NCI-H345 (cell line): ENCODE measurements around the gene LDB2.

ENCODE experiments used
- DNase-seq: peaks from one replicate; lab custom pipeline; 2025; lab: John Stamatoyannopoulos, UW

Gene LDB2

DNA sequence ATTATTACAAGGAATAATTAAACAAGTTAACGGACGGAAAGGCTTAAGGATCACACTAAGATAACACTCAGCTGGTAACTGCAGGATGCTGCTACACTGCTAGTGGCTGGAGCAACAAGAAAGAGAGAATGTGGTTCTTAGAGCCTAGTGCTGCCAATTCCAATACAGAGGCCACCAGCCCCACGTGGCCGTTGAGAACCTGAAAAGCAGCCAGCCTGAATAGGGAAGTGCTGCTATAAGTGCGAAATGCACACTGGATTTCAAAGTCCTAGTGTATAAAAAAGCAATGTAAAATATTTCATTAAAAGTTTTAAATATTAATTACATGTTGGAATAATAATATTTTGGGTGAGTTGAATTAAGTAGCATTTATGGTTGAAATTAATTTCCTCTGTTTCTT lies 414.9 kb downstream of the LDB2 start:
- DNase-seq: no peak

DNA sequence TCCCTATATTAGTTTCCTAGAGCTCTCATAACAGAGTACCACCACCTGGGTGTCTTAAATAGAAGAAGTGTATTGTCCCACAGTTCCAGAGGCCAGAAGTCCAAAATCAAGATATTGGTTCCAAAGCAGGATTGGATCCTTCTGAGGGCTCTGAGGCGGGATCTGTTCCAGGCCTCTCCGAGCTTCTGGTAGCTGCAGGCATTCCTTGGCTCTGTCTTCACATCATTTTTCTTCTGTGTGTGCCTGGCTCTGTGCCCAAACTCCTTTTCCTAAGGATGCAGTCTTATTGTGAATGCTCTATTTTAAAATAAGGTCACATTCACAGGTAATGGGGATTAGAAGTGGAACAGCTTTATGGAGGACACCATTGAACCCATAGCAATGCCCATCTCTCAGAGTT lies 418.4 kb downstream of the LDB2 start:
- DNase-seq: no peak

GRCh38 chr4:16472537-16472936 lies 425.9 kb downstream of the LDB2 start:
- no peak for DNase-seq

GRCh38 chr4:16467061-16467460 lies 431.4 kb downstream of the LDB2 start:
- DNase-seq: no peak

- no peak for DNase-seq
Measured at GRCh38 chr4:16466581-16466980, 431.9 kb downstream of the LDB2 start.

GRCh38 chr4:16464651-16465050 lies 433.8 kb downstream of the LDB2 start:
- no peak for DNase-seq

DNA sequence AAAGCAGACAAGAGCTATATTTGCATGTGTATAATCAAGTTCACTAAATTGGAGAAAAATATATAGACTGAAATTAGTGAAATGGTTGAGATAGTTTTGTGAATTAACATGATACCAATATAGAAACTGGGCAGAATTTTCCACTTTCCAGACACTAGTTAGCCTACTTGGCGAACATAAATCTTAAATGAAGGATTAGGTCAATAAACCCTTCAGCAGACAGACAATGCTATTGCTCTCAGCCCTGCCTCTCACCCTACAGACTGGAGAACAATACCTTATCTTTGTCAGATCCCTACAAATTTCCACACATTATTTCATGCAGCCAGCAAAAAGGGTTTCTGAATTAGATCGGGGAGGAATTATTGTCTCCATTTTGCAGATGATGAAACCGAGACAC lies 435.8 kb downstream of the LDB2 start:
- DNase-seq: no peak

DNA sequence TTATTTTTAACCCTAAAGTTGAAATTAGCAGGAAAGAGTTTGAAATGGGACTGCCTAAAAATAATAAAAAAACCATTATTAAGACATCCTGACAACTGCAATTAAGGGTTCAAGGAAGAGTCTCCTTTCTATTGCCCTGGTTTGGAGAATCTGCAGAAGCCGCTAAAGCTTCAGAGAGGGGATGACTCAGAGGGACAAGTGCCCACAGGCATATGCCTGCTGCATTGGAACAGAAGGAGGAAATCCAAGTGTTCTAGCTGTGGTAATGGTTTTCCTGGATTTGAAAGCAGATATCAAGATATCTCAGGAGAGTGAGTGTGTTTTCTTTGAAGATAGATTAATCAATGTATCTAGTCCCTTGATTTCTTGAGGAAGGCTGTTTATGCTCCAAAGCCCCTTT lies 437.1 kb downstream of the LDB2 start:
- no peak for DNase-seq

- no peak for DNase-seq
Measured at GRCh38 chr4:16457944-16458343, 440.5 kb downstream of the LDB2 start.
